Erythroblast (primary cell): ENCODE results near the gene CCDC30.

Source experiments
- GATA1 ChIP-seq: IDR thresholded peaks from 2 replicates; pipeline ENCODE4 v1.6.1; 2011; ENCODE audit warnings: low read depth, mild to moderate bottlenecking, control low read depth, low read length, moderate library complexity
- POLR2A ChIP-seq: IDR thresholded peaks from 2 replicates; pipeline ENCODE4 v1.6.1; 2011; ENCODE audit warnings: mild to moderate bottlenecking, low read length

GRCh38 chr1:42674214-42674613 lies 211.1 kb downstream of the CCDC30 start:
- no peak for TF ChIP-seq POLR2A
- no peak for TF ChIP-seq GATA1
